ENCODE results near the gene PAWR.
"Not testable (repeated sequence)": the region's sequence is repeated elsewhere in the genome, so short reads cannot be mapped to it uniquely, and the experiment has no call there.

The PAWR gene

DNA sequence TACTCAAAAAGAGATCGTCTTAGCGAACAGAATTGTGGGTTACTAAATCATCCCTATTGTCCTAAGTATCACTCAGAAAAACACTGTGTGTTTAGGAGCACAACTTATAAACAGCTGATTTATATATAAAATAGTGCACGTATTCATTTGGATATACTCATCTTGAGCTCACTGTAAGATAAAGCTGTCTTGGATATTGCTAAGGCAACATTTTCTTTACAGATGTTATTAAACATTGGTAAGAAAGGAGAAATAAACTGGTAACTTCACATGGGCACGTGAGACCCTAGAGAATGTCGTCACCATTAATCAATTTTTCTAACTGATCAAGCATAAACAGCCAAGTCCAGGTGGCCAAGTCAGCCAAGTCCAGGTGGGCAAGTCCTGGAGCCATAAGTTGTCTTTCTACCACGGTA lies 1.7 kb downstream of the PAWR start:
- DNase-seq = no peak
- Histone ChIP-seq H3K4me1 (no peaks in the 10 kb centered on the region), H3K4me3 (ENCODE audit: low read depth, low read length) (no peak overlapping the region), H3K36me3 (no peaks in the 10 kb centered on the region), H3K9me3 (no peaks in the 10 kb centered on the region), H3K27me3 (peaks cover 98% of the 10 kb centered on the region)
- no peak for TF ChIP-seq CTCF (IDR thresholded peaks at IDR 0.05; ENCODE audit: low read depth, low read length)

DNA sequence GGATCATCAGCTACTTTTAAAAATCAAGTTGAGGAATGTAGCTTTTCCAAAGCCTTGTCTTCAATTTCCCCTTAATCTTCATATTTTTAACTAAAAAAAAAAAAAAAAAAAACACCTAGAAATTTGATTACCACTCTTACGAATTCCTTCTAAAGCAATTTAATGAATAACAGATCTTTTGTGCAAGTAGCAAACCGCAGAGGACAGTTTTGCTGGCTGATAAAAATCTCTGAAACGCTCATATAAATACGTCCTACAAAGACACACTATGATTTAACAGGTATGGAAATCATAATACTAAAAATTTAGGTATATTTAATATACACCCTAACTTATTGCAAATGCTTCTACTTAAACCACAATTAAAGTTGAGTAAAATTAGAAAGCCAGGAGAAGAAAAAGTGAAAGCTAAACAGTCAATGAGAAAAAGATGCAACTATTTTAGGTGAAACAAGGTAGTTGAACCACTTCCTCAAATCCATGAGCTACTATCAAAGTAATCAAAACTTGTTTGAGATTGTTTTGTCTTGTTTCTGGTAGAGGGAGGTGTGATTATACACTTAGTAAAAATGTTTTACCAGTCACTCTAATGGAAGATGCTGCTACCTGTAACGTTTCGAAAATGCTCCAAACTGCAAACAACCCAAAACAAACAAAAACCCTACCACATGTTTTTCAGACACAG lies 2.2 kb downstream of the PAWR start:
- DNase-seq = no peak
- H3K9me3 ChIP-seq = no peaks in the 10 kb centered on the region
- H3K4me1 ChIP-seq = no peaks in the 10 kb centered on the region
- no peak overlapping the region for H3K4me3 ChIP-seq (ENCODE audit: low read depth, low read length)
- peaks cover 98% of the 10 kb centered on the region for H3K27me3 ChIP-seq
- TF ChIP-seq CTCF (IDR thresholded peaks at IDR 0.05; ENCODE audit: low read depth, low read length) = no peak
- no peaks in the 10 kb centered on the region for H3K36me3 ChIP-seq

DNA sequence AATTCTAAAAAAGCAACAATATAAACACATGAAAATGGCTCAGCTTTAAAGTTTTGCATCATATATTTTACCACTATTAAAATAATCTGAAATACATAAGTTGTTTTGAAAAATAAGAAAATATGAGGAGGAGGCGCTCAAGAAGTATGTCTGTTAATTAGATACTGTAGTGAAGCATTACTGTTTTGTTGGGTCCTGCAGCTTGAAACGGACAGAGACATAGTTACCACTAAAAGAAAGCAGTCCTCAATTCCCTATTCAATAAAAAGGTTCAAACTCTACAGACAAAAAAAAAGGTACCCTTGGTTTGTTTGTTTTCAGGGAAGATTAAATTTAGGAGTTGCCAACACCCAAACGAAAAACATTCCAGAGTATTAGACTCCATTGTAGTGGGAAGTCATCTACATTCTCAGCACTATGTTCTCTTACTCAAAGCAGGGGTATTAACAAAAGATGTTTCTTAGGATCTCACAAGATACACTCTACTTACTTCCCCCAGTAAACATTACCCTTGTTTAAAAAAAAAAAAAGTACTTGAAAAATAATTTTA lies 3.0 kb downstream of the PAWR start:
- Histone ChIP-seq H3K4me3 (ENCODE audit: low read depth, low read length) (no peak overlapping the region), H3K4me1 (no peaks in the 10 kb centered on the region), H3K9me3 (no peaks in the 10 kb centered on the region), H3K36me3 (no peaks in the 10 kb centered on the region), H3K27me3 (peaks cover 93% of the 10 kb centered on the region)
- no peak for DNase-seq
- no peak for TF ChIP-seq CTCF (IDR thresholded peaks at IDR 0.05; ENCODE audit: low read depth, low read length)

GRCh38 chr12:79686171-79686570 lies 4.6 kb downstream of the PAWR start:
- no peak for TF ChIP-seq CTCF (IDR thresholded peaks at IDR 0.05; ENCODE audit: low read depth, low read length)
- no peaks in the 10 kb centered on the region; the same call in 1 of the 2 replicates for H3K9me3 ChIP-seq
- H3K36me3 ChIP-seq = no peaks in the 10 kb centered on the region
- H3K27me3 ChIP-seq = peaks cover 87% of the 10 kb centered on the region
- no peaks in the 10 kb centered on the region for H3K4me1 ChIP-seq
- no peak overlapping the region for H3K4me3 ChIP-seq (ENCODE audit: low read depth, low read length)
- DNase-seq = no peak

DNA sequence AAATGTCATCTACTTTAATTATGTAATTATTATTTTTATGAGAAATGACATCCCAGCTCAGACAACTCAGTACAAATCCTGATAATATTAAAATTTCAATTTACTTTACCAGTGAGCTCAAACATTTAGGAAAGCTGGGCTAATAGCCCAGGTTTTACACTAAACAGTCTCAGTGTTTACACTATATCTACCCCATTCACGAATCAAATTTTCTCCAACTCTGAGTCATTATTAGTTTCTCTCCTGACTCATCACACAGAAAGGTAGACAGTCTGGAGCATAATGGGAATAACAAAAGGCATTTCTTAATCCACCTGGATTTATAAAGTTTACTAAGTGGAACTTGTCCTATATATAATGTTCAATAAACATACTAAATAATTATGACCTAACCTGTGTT lies 5.7 kb downstream of the PAWR start:
- TF ChIP-seq CTCF (IDR thresholded peaks at IDR 0.05; ENCODE audit: low read depth, low read length) = no peak
- Histone ChIP-seq H3K4me1 (no peaks in the 10 kb centered on the region), H3K9me3 (no peaks in the 10 kb centered on the region; the same call in 1 of the 2 replicates), H3K4me3 (ENCODE audit: low read depth, low read length) (no peak overlapping the region), H3K27me3 (peaks cover 82% of the 10 kb centered on the region), H3K36me3 (no peaks in the 10 kb centered on the region)
- no peak for DNase-seq

DNA sequence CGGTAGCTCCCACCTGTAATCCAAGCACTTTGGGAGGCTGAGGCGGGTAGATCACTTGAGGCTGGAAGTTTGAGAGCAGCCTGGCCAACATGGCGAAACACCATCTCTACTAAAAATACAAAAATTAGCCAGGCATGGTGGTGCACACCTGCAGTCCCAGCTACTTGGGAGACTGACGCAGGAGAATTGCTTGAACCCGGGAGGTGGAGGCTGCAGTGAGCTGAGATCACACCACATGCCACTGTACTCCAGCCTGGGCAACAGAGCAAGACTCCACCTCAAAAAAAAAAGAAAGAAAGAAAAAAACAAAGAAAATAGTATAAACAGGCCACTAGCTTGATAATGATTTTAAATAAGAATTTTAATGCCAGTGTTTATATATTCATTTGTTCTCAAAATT lies 6.4 kb downstream of the PAWR start:
- DNase-seq; H3K4me3 ChIP-seq (ENCODE audit: low read depth, low read length); H3K4me1 ChIP-seq; H3K36me3 ChIP-seq; H3K9me3 ChIP-seq: not testable (repeated sequence)
- H3K27me3 ChIP-seq = peaks cover 81% of the 10 kb centered on the region
